H1 (cell line): ENCODE measurements around the gene MAVS.

ENCODE experiments used
- CBX8 ChIP-seq: fragments of 300-800, 300-1000 bp; sonication (generic); IDR thresholded peaks from 2 replicates; pipeline ENCODE4 v1.7.1; 2016; ENCODE audit warnings: low read depth, low read length, borderline replicate concordance
- POLR2A ChIP-seq, 2 experiments: IDR thresholded peaks; 1 replicate in 1 of 2; 2 replicates in 1 of 2; pipeline ENCODE4 v1.6.1; 2011; ENCODE audit warnings: low read depth in 2 of 2, low read length in 2 of 2, mild to moderate bottlenecking in 2 of 2; ENCODE audit errors: control extremely low read depth in 1 of 2
- POLR2AphosphoS5 ChIP-seq: IDR thresholded peaks from 2 replicates; pipeline ENCODE4 v1.6.1; 2011; ENCODE audit warnings: low read depth, low read length
- RAD21 ChIP-seq, 2 experiments: IDR thresholded peaks in 1 of 2; conservative IDR thresholded peaks in 1 of 2; 2 replicates each; pipeline ENCODE4 v1.6.1; 2011; ENCODE audit warnings: low read depth in 2 of 2, low read length in 2 of 2, improper control_type of control experiment in 1 of 2, inconsistent platforms in 1 of 2, mild to moderate bottlenecking in 1 of 2, moderate library complexity in 1 of 2
- SUZ12 ChIP-seq: fragments of 200-600 bp; sonication (generic); IDR thresholded peaks from 2 replicates; pipeline ENCODE4 v1.6.1; 2012; ENCODE audit warnings: mild to moderate bottlenecking, inconsistent platforms, low read length, moderate library complexity, mixed read lengths
- TAF1 ChIP-seq: IDR thresholded peaks from 2 replicates; pipeline ENCODE4 v1.6.1; 2011; ENCODE audit warnings: mild to moderate bottlenecking, low read depth, low read length
- TF ChIP-seq, protein P1 (sequence below), 3 experiments: IDR thresholded peaks; 1 replicate in 2 of 3; 2 replicates in 1 of 3; pipeline versions ENCODE4 v1.5.1 to v1.6.1; 2011; ENCODE audit warnings: low read length in 3 of 3, mild to moderate bottlenecking in 3 of 3, inconsistent platforms in 2 of 3, low read depth in 1 of 3, moderate library complexity in 1 of 3; ENCODE audit not compliant: insufficient read depth in 1 of 3; ENCODE audit errors: control extremely low read depth in 1 of 3

DNA sequence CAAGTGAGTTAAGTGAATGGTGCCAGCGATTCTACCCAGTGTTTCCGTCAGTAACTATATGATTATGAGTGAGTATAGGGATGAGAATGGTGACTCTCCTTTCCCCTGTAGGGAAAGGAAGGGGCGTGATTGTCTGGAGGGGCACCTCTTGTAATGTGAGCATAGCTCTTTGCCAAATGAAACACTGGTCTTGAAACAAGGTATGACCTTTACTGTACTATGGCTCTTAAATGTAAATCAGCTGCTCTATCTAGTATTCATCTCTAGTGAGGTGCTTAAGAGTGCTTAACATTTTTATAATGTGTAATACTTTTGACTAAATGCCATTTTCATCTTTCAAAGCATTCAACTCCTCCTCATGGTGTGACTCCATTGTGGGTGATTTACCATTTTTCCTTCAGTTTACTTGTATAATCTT lies 53.6 kb downstream of the MAVS start:
- no peak for TF ChIP-seq SUZ12
- TF ChIP-seq, protein P1, sequence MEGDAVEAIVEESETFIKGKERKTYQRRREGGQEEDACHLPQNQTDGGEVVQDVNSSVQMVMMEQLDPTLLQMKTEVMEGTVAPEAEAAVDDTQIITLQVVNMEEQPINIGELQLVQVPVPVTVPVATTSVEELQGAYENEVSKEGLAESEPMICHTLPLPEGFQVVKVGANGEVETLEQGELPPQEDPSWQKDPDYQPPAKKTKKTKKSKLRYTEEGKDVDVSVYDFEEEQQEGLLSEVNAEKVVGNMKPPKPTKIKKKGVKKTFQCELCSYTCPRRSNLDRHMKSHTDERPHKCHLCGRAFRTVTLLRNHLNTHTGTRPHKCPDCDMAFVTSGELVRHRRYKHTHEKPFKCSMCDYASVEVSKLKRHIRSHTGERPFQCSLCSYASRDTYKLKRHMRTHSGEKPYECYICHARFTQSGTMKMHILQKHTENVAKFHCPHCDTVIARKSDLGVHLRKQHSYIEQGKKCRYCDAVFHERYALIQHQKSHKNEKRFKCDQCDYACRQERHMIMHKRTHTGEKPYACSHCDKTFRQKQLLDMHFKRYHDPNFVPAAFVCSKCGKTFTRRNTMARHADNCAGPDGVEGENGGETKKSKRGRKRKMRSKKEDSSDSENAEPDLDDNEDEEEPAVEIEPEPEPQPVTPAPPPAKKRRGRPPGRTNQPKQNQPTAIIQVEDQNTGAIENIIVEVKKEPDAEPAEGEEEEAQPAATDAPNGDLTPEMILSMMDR (IDR thresholded peaks at IDR 0.05; ENCODE audit: control extremely low read depth in 1 of 3, insufficient read depth in 1 of 3, low read depth in 1 of 3, low read length in 3 of 3), result no peak
- TF ChIP-seq POLR2A (IDR thresholded peaks at IDR 0.05; ENCODE audit: control extremely low read depth in 1 of 2, low read depth in 2 of 2, low read length in 2 of 2), result no peak
- TF ChIP-seq RAD21 (IDR thresholded peaks at IDR 0.05 in 1 of 2, conservative IDR thresholded peaks at IDR 0.05 in 1 of 2; ENCODE audit: low read depth in 2 of 2, low read length in 2 of 2), result no peak
- TF ChIP-seq POLR2AphosphoS5, result no peak
- TF ChIP-seq TAF1, result no peak
- TF ChIP-seq CBX8, result no peak
